ENCODE results near the gene SEMA3F.

Gene SEMA3F

DNA sequence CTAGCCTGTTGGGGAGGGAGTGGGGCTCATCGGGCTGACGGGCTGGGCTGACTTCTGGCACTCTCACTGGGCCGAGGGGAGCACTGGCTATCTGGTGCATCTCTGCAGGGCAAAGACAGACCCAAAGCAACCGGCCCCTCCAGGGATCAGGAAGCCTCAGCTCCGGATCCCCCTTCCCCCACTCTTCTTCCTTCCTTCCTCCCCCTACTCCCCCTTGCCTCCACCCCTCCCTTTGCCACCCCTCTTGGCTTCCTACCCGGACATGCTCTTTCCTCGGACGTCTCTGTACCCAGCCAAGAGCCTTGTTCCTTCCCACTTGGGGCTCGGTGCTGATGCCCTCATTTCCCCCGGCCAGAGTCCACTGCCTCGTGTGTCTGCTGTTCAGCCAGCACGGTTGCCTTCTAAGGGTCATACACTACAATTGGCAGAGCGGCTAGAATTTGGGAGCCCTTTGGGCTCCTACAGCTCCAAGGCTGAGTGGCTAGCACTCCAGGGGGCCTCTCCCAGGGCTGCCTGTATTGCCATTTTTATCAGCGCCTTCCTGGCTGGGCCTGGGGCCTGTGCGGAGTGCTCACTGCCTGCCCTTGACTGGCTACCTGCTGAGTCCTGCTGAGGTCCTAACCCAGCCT, 10.9 kb downstream of the SEMA3F start:
- H2AFZ ChIP-seq (ENCODE audit: low read depth, low read length): no peak overlapping the region
- H3K27me3 ChIP-seq (ENCODE audit: low read depth, low read length): no peaks in the 10 kb centered on the region
- no peaks in the 10 kb centered on the region for H3K36me3 ChIP-seq (replicated peaks; ENCODE audit: low read depth, low read length)
- no peaks in the 10 kb centered on the region for H3K79me2 ChIP-seq (ENCODE audit: low read length)
- TF ChIP-seq, protein P1, sequence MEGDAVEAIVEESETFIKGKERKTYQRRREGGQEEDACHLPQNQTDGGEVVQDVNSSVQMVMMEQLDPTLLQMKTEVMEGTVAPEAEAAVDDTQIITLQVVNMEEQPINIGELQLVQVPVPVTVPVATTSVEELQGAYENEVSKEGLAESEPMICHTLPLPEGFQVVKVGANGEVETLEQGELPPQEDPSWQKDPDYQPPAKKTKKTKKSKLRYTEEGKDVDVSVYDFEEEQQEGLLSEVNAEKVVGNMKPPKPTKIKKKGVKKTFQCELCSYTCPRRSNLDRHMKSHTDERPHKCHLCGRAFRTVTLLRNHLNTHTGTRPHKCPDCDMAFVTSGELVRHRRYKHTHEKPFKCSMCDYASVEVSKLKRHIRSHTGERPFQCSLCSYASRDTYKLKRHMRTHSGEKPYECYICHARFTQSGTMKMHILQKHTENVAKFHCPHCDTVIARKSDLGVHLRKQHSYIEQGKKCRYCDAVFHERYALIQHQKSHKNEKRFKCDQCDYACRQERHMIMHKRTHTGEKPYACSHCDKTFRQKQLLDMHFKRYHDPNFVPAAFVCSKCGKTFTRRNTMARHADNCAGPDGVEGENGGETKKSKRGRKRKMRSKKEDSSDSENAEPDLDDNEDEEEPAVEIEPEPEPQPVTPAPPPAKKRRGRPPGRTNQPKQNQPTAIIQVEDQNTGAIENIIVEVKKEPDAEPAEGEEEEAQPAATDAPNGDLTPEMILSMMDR (IDR thresholded peaks at IDR 0.05; ENCODE audit: low read depth, low read length): no peak
- TF ChIP-seq EZH2phosphoT487 (IDR thresholded peaks at IDR 0.05; ENCODE audit: low read depth): no peak
- no peak overlapping the region for H3K4me3 ChIP-seq (ENCODE audit: low read length)
- no peaks in the 10 kb centered on the region for H4K20me1 ChIP-seq (ENCODE audit: insufficient read depth, low read length)
- no peak overlapping the region for H3K27ac ChIP-seq (ENCODE audit: low read length)
- H3K9me3 ChIP-seq (ENCODE audit: insufficient read depth, low read length): no peaks in the 10 kb centered on the region
- no peaks in the 10 kb centered on the region for H3K4me1 ChIP-seq (ENCODE audit: low read length)
- no peak overlapping the region for H3K9ac ChIP-seq (ENCODE audit: low read length)
- no peak overlapping the region for H3K4me2 ChIP-seq (ENCODE audit: low read length)

DNA sequence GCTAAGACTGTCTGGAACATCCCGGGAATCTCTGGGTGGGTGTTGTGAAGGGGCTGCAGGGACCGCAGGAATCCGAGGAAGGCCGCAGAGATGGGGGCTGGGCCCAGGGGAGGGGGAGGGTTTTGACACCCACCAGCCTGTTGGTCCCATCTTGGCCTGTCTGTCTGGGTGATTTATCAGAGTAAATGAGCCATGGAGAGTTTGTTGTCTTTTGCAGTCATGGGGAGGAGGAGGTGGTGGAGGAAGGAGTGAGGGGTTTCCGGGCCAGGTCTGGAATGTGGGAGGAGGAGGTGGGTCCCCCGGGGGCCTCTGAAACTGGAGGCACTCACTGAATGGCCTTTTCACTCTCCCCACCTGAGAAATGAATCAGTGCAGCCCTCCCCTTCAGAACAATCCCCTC, 11.5 kb downstream of the SEMA3F start:
- H3K9ac ChIP-seq (ENCODE audit: low read length): no peak overlapping the region
- H3K27ac ChIP-seq (ENCODE audit: low read length): no peak overlapping the region
- TF ChIP-seq EZH2phosphoT487 (IDR thresholded peaks at IDR 0.05; ENCODE audit: low read depth): no peak
- TF ChIP-seq, protein P1 (IDR thresholded peaks at IDR 0.05; ENCODE audit: low read depth, low read length): no peak
- H3K4me3 ChIP-seq (ENCODE audit: low read length): no peak overlapping the region
- no peak overlapping the region for H3K4me2 ChIP-seq (ENCODE audit: low read length)
- no peaks in the 10 kb centered on the region for H3K9me3 ChIP-seq (ENCODE audit: insufficient read depth, low read length)
- no peaks in the 10 kb centered on the region for H3K4me1 ChIP-seq (ENCODE audit: low read length)
- H2AFZ ChIP-seq (ENCODE audit: low read depth, low read length): no peak overlapping the region
- H3K27me3 ChIP-seq (ENCODE audit: low read depth, low read length): no peaks in the 10 kb centered on the region
- H3K79me2 ChIP-seq (ENCODE audit: low read length): no peaks in the 10 kb centered on the region
- H4K20me1 ChIP-seq (ENCODE audit: insufficient read depth, low read length): no peaks in the 10 kb centered on the region
- H3K36me3 ChIP-seq (replicated peaks; ENCODE audit: low read depth, low read length): no peaks in the 10 kb centered on the region

DNA sequence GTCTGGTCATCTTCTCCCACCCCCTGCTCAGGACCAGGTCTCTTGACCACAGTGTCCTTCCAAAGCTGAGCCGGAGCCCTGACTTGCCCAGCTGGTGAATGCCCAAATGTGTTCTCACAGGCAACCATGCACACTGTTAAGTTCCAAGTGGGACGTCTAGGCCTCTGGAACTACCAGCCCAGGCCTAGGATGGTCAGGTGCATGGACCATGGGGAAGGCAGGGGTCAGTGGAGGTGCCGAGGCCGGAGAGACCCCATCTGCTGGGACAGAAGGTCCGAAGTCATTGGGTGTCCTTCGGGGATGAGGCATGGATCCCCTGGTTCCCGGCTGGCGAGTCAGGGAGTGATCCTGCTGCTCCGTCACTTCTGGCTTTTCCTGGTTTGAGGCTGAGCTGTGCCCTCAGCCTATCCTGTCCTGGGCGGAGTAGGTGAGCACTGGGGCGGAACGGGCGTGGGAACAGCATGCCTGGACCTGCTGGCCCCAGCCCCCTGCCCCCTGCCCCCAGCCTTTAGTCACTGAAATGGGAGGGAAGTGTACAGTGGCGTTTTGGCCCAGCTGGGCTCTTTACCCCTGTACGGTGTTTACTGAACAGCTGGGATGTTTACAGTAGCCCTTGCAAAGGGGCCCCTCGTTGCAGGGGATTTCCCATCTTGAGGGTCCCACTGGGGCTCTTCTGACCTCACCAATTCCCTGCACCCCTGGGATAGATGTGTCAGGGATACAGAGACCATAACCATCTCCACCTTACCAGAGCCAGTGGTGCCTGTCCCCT, 12.1 kb downstream of the SEMA3F start:
- Histone ChIP-seq H3K9ac (ENCODE audit: low read length) (no peak overlapping the region), H2AFZ (ENCODE audit: low read depth, low read length) (no peak overlapping the region), H3K36me3 (replicated peaks; ENCODE audit: low read depth, low read length) (no peaks in the 10 kb centered on the region), H3K27ac (ENCODE audit: low read length) (no peak overlapping the region), H3K27me3 (ENCODE audit: low read depth, low read length) (no peaks in the 10 kb centered on the region), H3K4me1 (ENCODE audit: low read length) (no peaks in the 10 kb centered on the region), H4K20me1 (ENCODE audit: insufficient read depth, low read length) (no peaks in the 10 kb centered on the region), H3K4me2 (ENCODE audit: low read length) (no peak overlapping the region), H3K4me3 (ENCODE audit: low read length) (no peak overlapping the region), H3K79me2 (ENCODE audit: low read length) (no peaks in the 10 kb centered on the region), H3K9me3 (ENCODE audit: insufficient read depth, low read length) (no peaks in the 10 kb centered on the region)
- no peak for TF ChIP-seq EZH2phosphoT487 (IDR thresholded peaks at IDR 0.05; ENCODE audit: low read depth)
- TF ChIP-seq, protein P1 (IDR thresholded peaks at IDR 0.05; ENCODE audit: low read depth, low read length): no peak

DNA sequence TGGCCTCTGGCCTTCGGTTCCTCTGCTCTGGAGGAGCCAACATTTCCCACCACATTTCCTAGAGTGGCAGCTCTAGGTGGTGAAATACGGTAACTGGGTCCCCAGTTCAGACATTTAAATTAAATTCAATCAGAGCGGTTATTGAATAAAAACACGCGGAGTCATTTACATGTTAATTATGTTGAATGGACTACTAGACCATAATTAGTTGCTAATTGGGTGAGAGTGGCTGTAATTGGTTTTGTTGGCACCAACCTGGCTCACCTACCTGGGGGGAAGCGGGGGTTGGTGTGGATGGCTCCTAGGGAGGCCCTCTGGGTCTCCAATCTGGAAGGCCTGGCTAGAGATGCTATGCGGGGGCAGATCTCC, 12.7 kb downstream of the SEMA3F start:
- Histone ChIP-seq H3K4me2 (ENCODE audit: low read length) (no peak overlapping the region), H3K36me3 (replicated peaks; ENCODE audit: low read depth, low read length) (no peaks in the 10 kb centered on the region), H2AFZ (ENCODE audit: low read depth, low read length) (no peak overlapping the region), H3K79me2 (ENCODE audit: low read length) (no peaks in the 10 kb centered on the region), H3K27ac (ENCODE audit: low read length) (no peak overlapping the region), H3K9ac (ENCODE audit: low read length) (no peak overlapping the region), H3K4me3 (ENCODE audit: low read length) (no peak overlapping the region), H4K20me1 (ENCODE audit: insufficient read depth, low read length) (no peaks in the 10 kb centered on the region), H3K27me3 (ENCODE audit: low read depth, low read length) (no peaks in the 10 kb centered on the region), H3K4me1 (ENCODE audit: low read length) (no peaks in the 10 kb centered on the region), H3K9me3 (ENCODE audit: insufficient read depth, low read length) (no peaks in the 10 kb centered on the region)
- TF ChIP-seq EZH2phosphoT487 (IDR thresholded peaks at IDR 0.05; ENCODE audit: low read depth): no peak
- TF ChIP-seq, protein P1 (IDR thresholded peaks at IDR 0.05; ENCODE audit: low read depth, low read length): no peak
